K562 (cell line): ENCODE measurements around the gene OCEL1. TPM values are rescaled to one million over a fixed set of nuclear protein-coding genes. Genes with fewer than 3 reads are reported as not detected.

Experiments used
- ATAC-seq: fragments of 200-7000 bp; cut with Tn5 transposase; 3 replicates; pipeline ENCODE4 v1.9.1; 2020; ENCODE audit warnings: moderate library complexity
- BruUV-seq: library from RNA; stranded (reverse); fragments of 400-500 nt; replicated peaks from 2 replicates; lab custom pipeline; 2021; lab: Mats Ljungman, UMichigan
- CTCF ChIA-PET: fragments of 300-600 bp; formaldehyde crosslinking; extraction: SDS; loops from one replicate; lab custom pipeline; 2021; ENCODE audit warnings: low intra/inter-chr PET ratio; lab: Yijun Ruan, JAX
- POLR2A ChIA-PET: fragments of 300-600, 350-650 bp; sonication (Branson Sonifier 250); formaldehyde crosslinking; extraction: SDS; loops from one replicate; lab custom pipeline; 2021; ENCODE audit warnings: antibody characterized with exemption, inconsistent platforms; lab: Yijun Ruan, JAX
- DNase-seq, 4 experiments: peaks; one replicate each; pipeline versions ENCODE4 v3.0.0 to v3.0.0-alpha.2; 2011 to 2018; ENCODE audit warnings: low spot score in 3 of 4, mixed read lengths in 3 of 4; ENCODE audit errors: extremely low read depth in 1 of 4
- FAIRE-seq: peaks from 2 replicates; lab custom pipeline; 2011; peaks lifted over from hg19 to GRCh38; lab: Jason Lieb, UNC
- H2AFZ ChIP-seq: 2 replicates; pipeline ENCODE4 v1.6.0; 2011; ENCODE audit warnings: low read depth, low read length, control low read depth, inconsistent platforms
- H3K27ac ChIP-seq: fragments of 200-600 bp; 3 replicates; pipeline ENCODE4 v1.8.0; 2011; ENCODE audit warnings: low read depth, mild to moderate bottlenecking, control low read depth, inconsistent platforms, low read length, moderate library complexity, mixed read lengths; ENCODE audit errors: extremely low read depth
- H3K27me3 ChIP-seq, 2 experiments: fragments of 300-600 bp in 1 of 2; 2 replicates in 1 of 2; 3 replicates in 1 of 2; pipeline versions ENCODE4 v1.6.0 to v1.8.0; 2011; ENCODE audit warnings: inconsistent platforms in 2 of 2, low read length in 2 of 2, mild to moderate bottlenecking in 1 of 2, mixed read lengths in 1 of 2, moderate library complexity in 1 of 2; ENCODE audit not compliant: control insufficient read depth in 2 of 2, insufficient read depth in 2 of 2
- H3K36me3 ChIP-seq: fragments of 300-600 bp; 3 replicates; pipeline ENCODE4 v1.8.0; 2011; ENCODE audit warnings: mild to moderate bottlenecking, low read length, inconsistent platforms; ENCODE audit not compliant: control insufficient read depth, insufficient read depth
- H3K4me1 ChIP-seq, 2 experiments: fragments of 200-600 bp in 1 of 2; replicated peaks in 1 of 2; 2 replicates in 1 of 2; 3 replicates in 1 of 2; pipeline versions ENCODE4 v1.5.1 to v1.8.0; 2011; ENCODE audit warnings: inconsistent platforms in 2 of 2, low read length in 2 of 2, mild to moderate bottlenecking in 1 of 2, mixed read lengths in 1 of 2, moderate library complexity in 1 of 2; ENCODE audit not compliant: control insufficient read depth in 2 of 2, insufficient read depth in 2 of 2
- H3K4me2 ChIP-seq: 2 replicates; pipeline ENCODE4 v1.6.1; 2011; ENCODE audit warnings: low read length, control low read depth, inconsistent platforms, mixed read lengths; ENCODE audit not compliant: insufficient read depth
- H3K4me3 ChIP-seq: fragments of 200-600 bp; sonication (generic), shearing (Covaris generic); 2 replicates; pipeline ENCODE4 v1.5.1; 2016; ENCODE audit warnings: control low read depth, inconsistent platforms
- H3K79me2 ChIP-seq: fragments of 200-600 bp; 3 replicates; pipeline ENCODE4 v1.8.0; 2011; ENCODE audit warnings: low read length, inconsistent platforms; ENCODE audit not compliant: control insufficient read depth, insufficient read depth
- H3K9ac ChIP-seq, 2 experiments: 2 replicates each; pipeline versions ENCODE4 v1.6.0 to v1.6.1; 2011; ENCODE audit warnings: low read depth in 2 of 2, low read length in 2 of 2, control low read depth in 1 of 2, inconsistent platforms in 1 of 2, mild to moderate bottlenecking in 1 of 2, mixed read lengths in 1 of 2; ENCODE audit not compliant: insufficient read depth in 1 of 2
- H3K9me1 ChIP-seq: one replicate; pipeline ENCODE4 v1.6.0; 2011; ENCODE audit warnings: inconsistent platforms, mild to moderate bottlenecking, low read length, moderate library complexity; ENCODE audit not compliant: control insufficient read depth, insufficient read depth
- H3K9me3 ChIP-seq: replicated peaks from 2 replicates; pipeline ENCODE4 v1.5.1; 2011; ENCODE audit warnings: low read depth, low read length, inconsistent platforms; ENCODE audit not compliant: control insufficient read depth, insufficient read depth
- H4K20me1 ChIP-seq: replicated peaks from 2 replicates; pipeline ENCODE4 v1.6.1; 2011; ENCODE audit warnings: low read length, inconsistent platforms, mixed read lengths; ENCODE audit not compliant: control insufficient read depth, insufficient read depth
- ELK3 ChIP-seq: fragments of 450-650 bp; formaldehyde crosslinking; IDR thresholded peaks from 2 replicates; pipeline ENCODE4 v1.4.0; 2020; ENCODE audit warnings: mild to moderate bottlenecking
- SMAD3 ChIP-seq: fragments of 450-650 bp; formaldehyde crosslinking; conservative IDR thresholded peaks from 2 replicates; pipeline ENCODE4 v1.4.0; 2020; ENCODE audit warnings: mild to moderate bottlenecking
- ZNF347 ChIP-seq: fragments of 450-650 bp; formaldehyde crosslinking; IDR thresholded peaks from 2 replicates; pipeline ENCODE4 v1.4.0; 2020; ENCODE audit warnings: low read depth, mild to moderate bottlenecking, moderate library complexity
- ZNF384 ChIP-seq: IDR thresholded peaks from 2 replicates; pipeline ENCODE4 v1.6.1; 2012; ENCODE audit warnings: low read depth, low read length, improper control_type of control experiment
- ZNF696 ChIP-seq: fragments of 250-450 bp; sonication (Bioruptor Pico); conservative IDR thresholded peaks from 2 replicates; pipeline ENCODE4 v1.4.0; 2020; ENCODE audit warnings: mild to moderate bottlenecking, moderate library complexity
- ZNF764 ChIP-seq: fragments of 250-450 bp; sonication (Bioruptor Pico); IDR thresholded peaks from 2 replicates; pipeline ENCODE4 v1.4.0; 2020; ENCODE audit warnings: low read depth, mild to moderate bottlenecking, moderate library complexity
- WGBS: fragments of 100-300 bp; shearing (Covaris generic); methylation state at CpG from one replicate; pipeline ENCODE4 v1.1.6; 2016; ENCODE audit warnings: low coverage, mixed read lengths; ENCODE audit not compliant: insufficient coverage; ENCODE audit errors: missing lambda C conversion rate; 5-methylcytosine and 5-hydroxymethylcytosine counted together
- in situ Hi-C: fragments of 300-500 bp; cut with MboI; formaldehyde crosslinking; loops from 4 replicates; pipeline ENCODE4 v1.15.0; 2018; ENCODE audit warnings: inconsistent platforms, mixed read lengths
- intact Hi-C: fragments of 100-400 bp; cut with micrococcal nuclease; formaldehyde crosslinking; loops from 2 replicates; pipeline ENCODE4 v1.14.2; 2022
- polyA plus RNA-seq, 8 experiments: library from polyadenylated mRNA; depleted of rRNA in 4 of 8; stranded (reverse) in 5 of 8; unstranded in 3 of 8; fragments of >200 nt; fragmentation: Nextera tagmentation in 2 of 8; fragmentation: Illumina TruSeq in 1 of 8; extraction: Ambion mirVana in 2 of 8; extraction: Trizol in 1 of 8; gene quantifications; 2 replicates each; pipeline versions ENCODE4 v1.2.1 to v1.2.3, GENCODE V29; 2011 to 2014; ENCODE audit warnings: inconsistent platforms in 1 of 8, missing spikeins in 1 of 8
- total RNA-seq, 7 experiments: library from RNA; depleted of rRNA in 6 of 7; stranded (reverse); fragments of >200 nt in 6 of 7; fragmentation: Illumina TruSeq in 2 of 7; extraction: Trizol in 2 of 7; gene quantifications; 2 replicates each; pipeline versions ENCODE4 v1.2.1 to v1.2.3, GENCODE V29; 2011 to 2021; ENCODE audit warnings: low replicate concordance in 1 of 7

Gene OCEL1
- total and polyA plus RNA-seq, 9 of the 15 experiments (the other 6 are each of a cell fraction or from before 2014, with no cell fraction given), result 8.0 to 38.0 (median 12.4) TPM

- no peak overlapping the region for H3K9ac ChIP-seq
- ChIA-PET POLR2A (no interaction called here), CTCF (no interaction called here)
- no TSS peak for BruUV-seq
- TF ChIP-seq ZNF347 (CRISPR knock-in tag) (no peak), SMAD3 (CRISPR knock-in tag) (no peak), ZNF764 (CRISPR knock-in tag) (no peak), ELK3 (CRISPR knock-in tag) (no peak), ZNF696 (CRISPR knock-in tag) (no peak), ZNF384 (no peak)
- H3K9me1 ChIP-seq, result no peaks in the 10 kb centered on the region
- no peaks in the 10 kb centered on the region for H3K9me3 ChIP-seq
- no peak overlapping the region for H3K4me3 ChIP-seq
- no peaks in the 10 kb centered on the region for H3K27me3 ChIP-seq
- in situ Hi-C loops (no loop called here), intact Hi-C loops (no loop called here)
- WGBS, result 93% methylated on average over 9 of the region's 23 CpGs
- no peaks in the 10 kb centered on the region for H3K79me2 ChIP-seq
- H4K20me1 ChIP-seq, result no peaks in the 10 kb centered on the region
- no peak for DNase-seq
- no peaks in the 10 kb centered on the region for H3K4me1 ChIP-seq
- H2AFZ ChIP-seq, result no peak overlapping the region
- no peak for ATAC-seq
- no peak for FAIRE-seq
- H3K27ac ChIP-seq, result no peak overlapping the region
- H3K36me3 ChIP-seq, result peaks cover 55% of the 10 kb centered on the region; the same call in 2 of the 3 replicates
- H3K4me2 ChIP-seq, result no peak overlapping the region
These were observed 30.9 kb upstream of the OCEL1 start for GRCh38 chr19:17195106-17195505.
